HT-29 (cell line): ENCODE data around the gene MED4. TPM values are rescaled to one million over a fixed set of nuclear protein-coding genes. Genes with fewer than 3 reads are reported as not detected.
A peak's percentile ranks its signal among the peaks of the same experiment; 100 is the strongest.
"Not testable (repeated sequence)": the region's sequence is repeated elsewhere in the genome, so short reads cannot be mapped to it uniquely, and the experiment has no call there.

Experiments used
- DNase-seq: peaks from one replicate; pipeline ENCODE4 v3.0.0-alpha.2; 2015; ENCODE audit warnings: low spot score
- total RNA-seq: library from RNA; depleted of rRNA; stranded (reverse); fragments of >200 nt; shearing (Covaris generic); gene quantifications from 2 replicates; pipeline ENCODE4 v1.2.3, GENCODE V29; 2014

MED4 gene
- total RNA-seq, 1 experiment from 2014 or later = 25.7 TPM

GRCh38 chr13:48096670-48097069, 1.8 kb upstream of the MED4 start:
- DNase-seq = peak; percentile 35

GRCh38 chr13:48094404-48094780, 512 bp downstream of the MED4 start:
- DNase-seq = peak; percentile 39

GRCh38 chr13:48093588-48093987, 1.3 kb downstream of the MED4 start:
- DNase-seq = no peak

GRCh38 chr13:48086272-48086671, 8.6 kb downstream of the MED4 start:
- DNase-seq = no peak

GRCh38 chr13:48081739-48082138, 13.2 kb downstream of the MED4 start:
- DNase-seq = no peak

GRCh38 chr13:48078251-48078656, 16.6 kb downstream of the MED4 start:
- peak; percentile 58 for DNase-seq

- DNase-seq = no peak
Measured at GRCh38 chr13:48074006-48074405, 20.9 kb downstream of the MED4 start.

- DNase-seq = no peak
Measured at GRCh38 chr13:48072787-48073186, 22.1 kb downstream of the MED4 start.

GRCh38 chr13:48072304-48072703, 22.6 kb downstream of the MED4 start:
- no peak for DNase-seq

- no peak for DNase-seq
Measured at GRCh38 chr13:48070942-48071341, 24.0 kb downstream of the MED4 start.

- no peak for DNase-seq
Measured at GRCh38 chr13:48069573-48069972, 25.3 kb downstream of the MED4 start.

GRCh38 chr13:48068952-48069351, 26.0 kb downstream of the MED4 start:
- DNase-seq = no peak

- DNase-seq = peak; percentile 13
Measured at GRCh38 chr13:48068036-48068435, 26.9 kb downstream of the MED4 start.

GRCh38 chr13:48066310-48066989, 28.5 kb downstream of the MED4 start:
- peak; percentile 13 for DNase-seq

GRCh38 chr13:48059951-48060350, 35.0 kb downstream of the MED4 start:
- DNase-seq = not testable (repeated sequence)

- DNase-seq = not testable (repeated sequence)
Measured at GRCh38 chr13:48058536-48058935, 36.4 kb downstream of the MED4 start.

- DNase-seq = no peak
Measured at GRCh38 chr13:48055712-48056111, 39.2 kb downstream of the MED4 start.

GRCh38 chr13:48054601-48055000, 40.3 kb downstream of the MED4 start:
- no peak for DNase-seq

- no peak for DNase-seq
Measured at GRCh38 chr13:48050550-48050949, 44.4 kb downstream of the MED4 start.

GRCh38 chr13:48043789-48044503, 51.0 kb downstream of the MED4 start:
- DNase-seq = no peak

GRCh38 chr13:48042894-48043293, 52.0 kb downstream of the MED4 start:
- DNase-seq = no peak

GRCh38 chr13:48040896-48041295, 54.0 kb downstream of the MED4 start:
- no peak for DNase-seq

GRCh38 chr13:48040049-48040448, 54.9 kb downstream of the MED4 start:
- DNase-seq = no peak
